GM19467 (cell line): ENCODE measurements around the gene ZBTB20.
"Not testable (repeated sequence)": the region's sequence is repeated elsewhere in the genome, so short reads cannot be mapped to it uniquely, and the experiment has no call there.

Experiments used
- ATAC-seq: cut with Tn5 transposase; IDR thresholded peaks from one replicate; pipeline ENCODE4 v1.9.1; 2021; ENCODE audit warnings: mild to moderate bottlenecking, moderate library complexity; ENCODE audit not compliant: unreplicated experiment

The ZBTB20 gene

DNA sequence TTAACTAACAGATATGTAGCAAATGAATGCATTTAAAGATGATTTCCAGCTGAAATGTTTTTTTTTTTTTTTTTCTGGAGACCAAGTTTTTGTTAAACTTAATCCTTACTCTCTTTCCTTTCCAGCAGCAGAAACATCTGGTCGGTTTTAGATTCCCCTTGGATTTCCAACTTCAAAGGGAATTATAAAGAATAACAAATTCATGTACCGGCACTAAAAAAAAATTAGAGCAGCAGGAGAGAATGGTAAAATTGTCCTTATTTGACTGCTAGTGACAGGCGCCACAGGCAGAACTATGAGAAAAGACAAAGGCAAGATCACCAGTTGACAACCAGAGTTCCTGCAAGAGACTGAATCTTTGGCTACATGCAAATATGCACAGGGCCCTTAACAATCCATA, 459.9 kb downstream of the ZBTB20 start:
- ATAC-seq = no peak

DNA sequence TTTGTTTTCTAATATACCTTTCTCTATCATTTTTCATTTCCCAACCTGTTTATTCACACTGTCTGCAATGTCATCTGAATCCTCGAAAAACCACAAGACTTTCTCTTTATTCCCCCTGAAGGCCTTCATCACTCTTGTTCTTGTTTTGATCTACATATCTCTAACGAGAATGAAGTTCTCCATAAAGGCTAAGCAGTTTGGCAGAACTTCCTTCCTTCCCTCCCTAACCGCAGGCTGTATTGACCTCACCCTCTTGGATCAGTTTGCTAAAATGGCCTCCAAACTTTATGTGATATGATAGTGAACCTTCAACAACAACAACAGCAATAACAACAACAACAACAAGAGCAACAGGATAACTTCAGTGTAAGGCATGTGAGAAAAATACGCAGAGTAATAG, 460.5 kb downstream of the ZBTB20 start:
- ATAC-seq = no peak

DNA sequence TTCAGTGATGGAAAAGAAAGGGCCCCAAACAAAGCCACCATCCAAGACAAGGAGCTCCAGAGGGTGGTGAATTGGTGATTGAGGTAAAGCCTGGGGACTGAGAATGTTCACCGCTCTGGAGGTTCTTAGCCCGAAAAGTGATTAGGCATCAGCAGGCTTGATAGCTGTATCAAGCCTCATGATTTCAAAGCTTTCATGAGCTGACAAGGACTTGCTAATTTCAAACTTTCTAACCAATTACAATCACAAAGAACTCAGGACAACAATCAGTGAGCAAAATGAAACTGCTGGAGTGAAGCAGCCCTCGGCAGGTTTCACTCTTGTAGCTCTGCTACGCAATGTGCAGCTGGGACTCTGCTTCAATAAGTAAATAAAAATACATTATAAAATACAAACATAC, 461.9 kb downstream of the ZBTB20 start:
- ATAC-seq = no peak

GRCh38 chr3:114680299-114680698, 466.8 kb downstream of the ZBTB20 start:
- no peak for ATAC-seq

GRCh38 chr3:114679773-114680172, 467.3 kb downstream of the ZBTB20 start:
- ATAC-seq = not testable (repeated sequence)

GRCh38 chr3:114675104-114675503, 472.0 kb downstream of the ZBTB20 start:
- ATAC-seq = no peak

DNA sequence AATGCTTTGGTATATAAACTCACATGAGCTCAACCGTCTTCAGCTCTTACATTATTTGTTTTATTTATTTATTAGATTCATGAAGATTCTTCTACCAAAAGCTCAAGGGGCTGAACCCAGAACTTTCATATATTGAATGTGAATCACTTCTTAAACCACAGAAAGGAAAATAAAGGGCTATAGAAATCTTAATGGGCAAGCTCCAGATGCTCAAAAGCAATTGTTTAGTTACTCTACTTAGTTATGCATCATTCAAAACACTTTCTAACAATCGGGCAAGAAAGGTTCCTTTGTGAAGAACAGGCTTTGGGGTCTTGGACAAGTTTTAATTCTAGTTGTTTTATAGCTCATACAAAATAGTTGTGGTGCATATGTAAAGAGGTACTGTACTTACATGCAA, 473.1 kb downstream of the ZBTB20 start:
- ATAC-seq = no peak

DNA sequence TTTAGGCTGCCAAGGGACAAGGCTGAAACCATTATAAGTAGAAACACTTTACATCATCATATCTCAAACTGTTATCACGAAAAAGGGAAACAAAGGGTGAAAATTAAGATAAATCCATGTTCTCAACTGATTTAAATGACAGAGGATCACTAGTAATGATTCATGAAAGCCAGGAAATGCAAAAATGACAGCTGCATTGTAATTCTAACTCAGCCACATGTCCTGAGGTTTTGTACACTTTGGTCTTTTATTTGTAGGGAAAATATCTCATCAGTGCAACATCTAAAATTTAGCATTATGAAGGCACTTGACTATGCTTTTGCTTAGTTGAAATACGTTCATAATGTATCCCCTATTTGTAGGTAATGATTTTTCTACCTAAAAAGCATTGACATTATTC, 473.6 kb downstream of the ZBTB20 start:
- no peak for ATAC-seq

- no peak for ATAC-seq
These were observed 474.2 kb downstream of the ZBTB20 start for GRCh38 chr3:114672692-114673447.

DNA sequence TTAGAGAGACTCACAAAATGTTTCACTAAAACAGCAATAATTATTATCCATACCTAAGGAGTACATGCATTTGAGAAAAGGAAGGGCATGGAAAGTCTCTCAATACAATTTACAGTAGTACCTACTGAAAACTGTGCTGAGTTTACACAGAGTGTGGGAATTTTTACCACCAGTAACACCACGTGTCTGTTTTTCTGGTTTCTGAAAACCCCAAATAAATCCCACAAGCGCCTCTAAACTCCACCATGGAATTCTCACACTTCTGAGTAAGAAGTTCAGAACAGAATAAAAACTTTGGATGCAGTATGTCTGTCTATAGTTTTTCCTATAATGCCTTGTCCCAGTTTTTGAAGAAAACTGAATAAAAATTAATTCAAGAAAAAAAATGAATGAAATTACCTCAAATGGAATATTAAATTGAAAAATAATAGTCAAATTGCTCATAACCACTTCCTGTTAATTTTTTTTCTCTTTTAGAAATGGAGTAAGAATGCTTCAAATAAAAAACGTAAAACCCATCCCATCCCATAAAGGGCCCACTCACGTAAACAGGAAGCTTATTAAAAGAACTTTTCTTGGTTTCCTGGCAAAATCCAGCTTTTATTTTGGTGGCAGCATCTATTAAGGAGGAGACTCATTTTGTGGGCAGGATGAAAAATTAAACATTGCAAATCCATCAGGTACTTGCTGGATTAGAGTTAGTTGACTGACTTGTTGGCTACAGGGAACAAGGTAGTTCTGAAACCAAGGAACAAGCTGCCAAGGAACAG, 475.2 kb downstream of the ZBTB20 start:
- ATAC-seq = no peak

- no peak for ATAC-seq
These were observed 477.5 kb downstream of the ZBTB20 start for GRCh38 chr3:114669614-114670013.

- ATAC-seq = no peak
These were observed 479.0 kb downstream of the ZBTB20 start for GRCh38 chr3:114668099-114668498.

GRCh38 chr3:114666623-114667022, 480.5 kb downstream of the ZBTB20 start:
- ATAC-seq = no peak

GRCh38 chr3:114664006-114664405, 483.1 kb downstream of the ZBTB20 start:
- ATAC-seq = no peak

DNA sequence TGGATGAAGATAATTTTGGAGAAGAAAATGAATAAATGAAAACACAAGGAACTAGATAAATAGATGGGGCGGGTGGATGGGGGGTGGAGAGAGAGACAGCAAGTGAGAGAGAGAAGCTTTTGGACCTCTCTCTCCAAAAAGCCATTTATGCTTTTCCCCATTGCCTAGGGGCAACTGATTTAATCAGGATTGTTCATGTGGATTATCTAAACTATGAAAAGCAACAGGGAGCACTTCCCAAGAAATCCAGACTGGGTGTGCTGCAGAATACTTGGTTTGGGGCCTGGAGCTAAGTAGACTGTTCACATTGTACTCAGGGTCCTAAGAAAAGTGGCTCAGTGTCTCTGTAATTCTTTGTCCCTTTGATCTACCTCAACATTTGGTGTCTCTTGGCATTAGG, 486.3 kb downstream of the ZBTB20 start:
- ATAC-seq = no peak

DNA sequence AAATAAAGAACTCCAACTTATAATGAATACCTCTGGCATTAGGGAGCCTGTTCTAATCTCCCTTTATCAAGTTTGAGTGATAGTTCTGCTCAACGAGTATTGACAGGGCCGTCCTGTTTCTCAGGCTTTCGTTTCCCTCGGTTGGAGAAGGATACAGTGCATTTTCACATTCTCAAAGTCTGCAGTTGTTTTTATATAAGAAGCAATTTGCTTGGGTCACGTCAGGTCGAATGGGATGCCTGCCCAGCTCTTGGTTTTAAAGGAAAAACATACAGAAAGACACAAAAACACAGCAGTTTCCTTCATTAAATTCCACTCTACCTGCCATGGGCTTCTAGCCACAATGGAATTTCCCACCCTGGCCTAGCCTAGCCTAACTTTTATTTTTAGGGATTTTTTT, 487.0 kb downstream of the ZBTB20 start:
- no peak for ATAC-seq

GRCh38 chr3:114659109-114660061, 487.7 kb downstream of the ZBTB20 start:
- no peak for ATAC-seq

GRCh38 chr3:114651555-114651954, 495.5 kb downstream of the ZBTB20 start:
- ATAC-seq = no peak

- ATAC-seq = no peak
These were observed 496.3 kb downstream of the ZBTB20 start for GRCh38 chr3:114650808-114651207.

- ATAC-seq = no peak
These were observed 497.8 kb downstream of the ZBTB20 start for GRCh38 chr3:114649331-114649730.

DNA sequence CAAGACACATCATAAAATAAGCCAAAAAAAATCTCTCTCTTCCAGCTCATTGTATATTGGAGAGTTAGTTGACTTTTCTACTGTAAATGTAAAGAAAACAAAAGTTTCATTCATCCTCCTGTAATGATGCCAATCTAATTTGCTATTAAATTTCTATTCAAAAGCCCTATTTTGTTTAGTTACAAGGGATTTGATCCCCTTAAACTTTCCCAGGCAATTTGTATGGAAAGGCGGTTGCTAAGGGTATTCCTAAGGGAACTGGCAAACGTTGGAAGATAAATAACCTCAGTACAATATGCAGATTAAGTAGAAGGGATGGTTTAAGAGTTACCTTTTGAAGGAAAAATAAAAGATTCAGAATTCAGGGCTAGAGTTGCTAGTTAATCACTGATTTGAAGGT, 500.6 kb downstream of the ZBTB20 start:
- no peak for ATAC-seq
